K562 (cell line): Measurements from ENCODE around the gene UIMC1. TPM values are rescaled to one million over a fixed set of nuclear protein-coding genes. Genes with fewer than 3 reads are reported as not detected.

ENCODE experiments used
- FOXK2 ChIP-seq, 2 experiments: fragments of 450-650 bp; IDR thresholded peaks in 1 of 2; conservative IDR thresholded peaks in 1 of 2; 2 replicates each; pipeline ENCODE4 v1.6.1; 2016; ENCODE audit warnings: low read depth in 2 of 2, mild to moderate bottlenecking in 1 of 2
- HDAC3 ChIP-seq: fragments of 450-650 bp; IDR thresholded peaks from 2 replicates; pipeline ENCODE4 v1.6.1; 2018; ENCODE audit warnings: borderline replicate concordance, mild to moderate bottlenecking, moderate library complexity; ENCODE audit not compliant: partially characterized antibody
- PHF8 ChIP-seq: fragments of 200-600 bp; sonication (generic); IDR thresholded peaks from 2 replicates; pipeline ENCODE4 v1.6.1; 2012; ENCODE audit warnings: mixed run types, mild to moderate bottlenecking, inconsistent platforms, low read length, moderate library complexity, borderline replicate concordance
- RBM25 ChIP-seq: fragments of 200-400 bp; formaldehyde crosslinking; IDR thresholded peaks from 2 replicates; pipeline ENCODE4 v1.6.1; 2018; ENCODE audit warnings: low read length, low read depth, moderate library complexity; ENCODE audit not compliant: severe bottlenecking
- SAP30 ChIP-seq: fragments of 200-600 bp; sonication (generic); IDR thresholded peaks from 2 replicates; pipeline ENCODE4 v1.6.1; 2012; ENCODE audit warnings: borderline replicate concordance, low read depth, mild to moderate bottlenecking, moderate library complexity, low read length, control low read depth, inconsistent platforms; ENCODE audit not compliant: insufficient read depth, poor library complexity, severe bottlenecking
- SNRNP70 ChIP-seq: fragments of 200-400 bp; formaldehyde crosslinking; optimal IDR thresholded peaks from 2 replicates; pipeline ENCODE3; 2017; ENCODE audit warnings: low read depth, low read length
- ZC3H8 ChIP-seq: fragments of 450-650 bp; IDR thresholded peaks from 2 replicates; pipeline ENCODE4 v1.6.1; 2017
- ZNF12 ChIP-seq: sonication (generic); formaldehyde crosslinking; IDR thresholded peaks from 2 replicates; pipeline ENCODE4 v1.4.0; 2020; ENCODE audit warnings: mild to moderate bottlenecking, missing genetic modification reagents
- ZNF589 ChIP-seq: fragments of 200-800 bp; sonication (Bioruptor generic); IDR thresholded peaks from 2 replicates; pipeline ENCODE4 v1.6.1; 2016; ENCODE audit warnings: low read depth, missing genetic modification characterization, missing compliant biosample characterization
- polyA plus RNA-seq, 8 experiments: library from polyadenylated mRNA; depleted of rRNA in 4 of 8; stranded (reverse) in 5 of 8; unstranded in 3 of 8; fragments of >200 nt; fragmentation: Nextera tagmentation in 2 of 8; fragmentation: Illumina TruSeq in 1 of 8; extraction: Ambion mirVana in 2 of 8; extraction: Trizol in 1 of 8; gene quantifications; 2 replicates each; pipeline versions ENCODE4 v1.2.1 to v1.2.3, GENCODE V29; 2011 to 2014; ENCODE audit warnings: inconsistent platforms in 1 of 8, missing spikeins in 1 of 8
- total RNA-seq, 7 experiments: library from RNA; depleted of rRNA in 6 of 7; stranded (reverse); fragments of >200 nt in 6 of 7; fragmentation: Illumina TruSeq in 2 of 7; extraction: Trizol in 2 of 7; gene quantifications; 2 replicates each; pipeline versions ENCODE4 v1.2.1 to v1.2.3, GENCODE V29; 2011 to 2021; ENCODE audit warnings: low replicate concordance in 1 of 7
- TF ChIP-seq, protein P1 (sequence below): sonication (generic); formaldehyde crosslinking; IDR thresholded peaks from 2 replicates; pipeline ENCODE4 v1.4.0; 2020; ENCODE audit warnings: mild to moderate bottlenecking, missing genetic modification reagents
- TF ChIP-seq, protein P2 (sequence below): fragments of 450-650 bp; IDR thresholded peaks from 2 replicates; pipeline ENCODE4 v1.6.1; 2016; ENCODE audit warnings: mild to moderate bottlenecking, moderate library complexity
- TF ChIP-seq, protein P3 (sequence below): fragments of 450-650 bp; formaldehyde crosslinking; IDR thresholded peaks from 2 replicates; pipeline ENCODE4 v1.4.0; 2022; ENCODE audit warnings: missing genetic modification characterization

Gene UIMC1
- total and polyA plus RNA-seq, 9 of the 15 experiments (the other 6 are each of a cell fraction or from before 2014, with no cell fraction given), result 14.9 to 51.7 (median 36.8) TPM

DNA sequence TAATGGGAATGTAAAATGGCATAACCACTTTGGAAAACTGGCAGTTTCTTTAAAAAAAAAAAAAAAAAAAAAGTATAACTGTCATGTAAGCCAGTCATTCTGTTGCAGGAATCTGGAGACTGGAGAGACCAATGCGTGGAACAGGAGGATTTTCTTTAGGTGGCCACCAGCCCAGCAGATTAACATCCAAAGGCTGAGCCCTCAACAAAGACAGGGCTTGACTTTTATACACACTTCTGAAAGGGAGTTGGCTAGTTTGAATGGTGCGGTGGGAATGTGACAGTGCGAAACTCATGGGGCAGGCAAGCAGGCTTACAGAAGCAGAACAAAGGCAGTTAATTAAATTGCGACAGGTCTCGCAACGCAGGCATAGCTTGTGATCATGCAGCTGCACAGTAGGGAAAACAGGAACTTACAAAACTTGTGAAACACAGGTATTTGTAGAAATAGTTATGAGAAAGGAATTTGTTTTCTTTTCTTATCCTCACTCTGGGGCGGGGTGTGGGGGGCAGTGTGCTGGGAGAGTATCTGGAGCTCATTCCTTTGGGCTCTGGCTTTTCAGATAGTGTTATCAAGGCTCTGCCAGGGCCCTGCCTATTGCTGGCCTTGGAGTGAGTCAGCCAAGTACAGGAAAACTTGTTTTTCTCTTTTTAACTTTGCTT, 12.0 kb downstream of the UIMC1 start (continued):
- no peak for TF ChIP-seq ZNF12 (CRISPR knock-in tag)
- TF ChIP-seq, protein P1, sequence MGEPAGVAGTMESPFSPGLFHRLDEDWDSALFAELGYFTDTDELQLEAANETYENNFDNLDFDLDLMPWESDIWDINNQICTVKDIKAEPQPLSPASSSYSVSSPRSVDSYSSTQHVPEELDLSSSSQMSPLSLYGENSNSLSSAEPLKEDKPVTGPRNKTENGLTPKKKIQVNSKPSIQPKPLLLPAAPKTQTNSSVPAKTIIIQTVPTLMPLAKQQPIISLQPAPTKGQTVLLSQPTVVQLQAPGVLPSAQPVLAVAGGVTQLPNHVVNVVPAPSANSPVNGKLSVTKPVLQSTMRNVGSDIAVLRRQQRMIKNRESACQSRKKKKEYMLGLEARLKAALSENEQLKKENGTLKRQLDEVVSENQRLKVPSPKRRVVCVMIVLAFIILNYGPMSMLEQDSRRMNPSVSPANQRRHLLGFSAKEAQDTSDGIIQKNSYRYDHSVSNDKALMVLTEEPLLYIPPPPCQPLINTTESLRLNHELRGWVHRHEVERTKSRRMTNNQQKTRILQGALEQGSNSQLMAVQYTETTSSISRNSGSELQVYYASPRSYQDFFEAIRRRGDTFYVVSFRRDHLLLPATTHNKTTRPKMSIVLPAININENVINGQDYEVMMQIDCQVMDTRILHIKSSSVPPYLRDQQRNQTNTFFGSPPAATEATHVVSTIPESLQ (CRISPR knock-in tag), result no peak
- peak; percentile 93 for TF ChIP-seq HDAC3
- TF ChIP-seq PHF8, result no peak
- no peak for TF ChIP-seq SAP30
- TF ChIP-seq, protein P2, sequence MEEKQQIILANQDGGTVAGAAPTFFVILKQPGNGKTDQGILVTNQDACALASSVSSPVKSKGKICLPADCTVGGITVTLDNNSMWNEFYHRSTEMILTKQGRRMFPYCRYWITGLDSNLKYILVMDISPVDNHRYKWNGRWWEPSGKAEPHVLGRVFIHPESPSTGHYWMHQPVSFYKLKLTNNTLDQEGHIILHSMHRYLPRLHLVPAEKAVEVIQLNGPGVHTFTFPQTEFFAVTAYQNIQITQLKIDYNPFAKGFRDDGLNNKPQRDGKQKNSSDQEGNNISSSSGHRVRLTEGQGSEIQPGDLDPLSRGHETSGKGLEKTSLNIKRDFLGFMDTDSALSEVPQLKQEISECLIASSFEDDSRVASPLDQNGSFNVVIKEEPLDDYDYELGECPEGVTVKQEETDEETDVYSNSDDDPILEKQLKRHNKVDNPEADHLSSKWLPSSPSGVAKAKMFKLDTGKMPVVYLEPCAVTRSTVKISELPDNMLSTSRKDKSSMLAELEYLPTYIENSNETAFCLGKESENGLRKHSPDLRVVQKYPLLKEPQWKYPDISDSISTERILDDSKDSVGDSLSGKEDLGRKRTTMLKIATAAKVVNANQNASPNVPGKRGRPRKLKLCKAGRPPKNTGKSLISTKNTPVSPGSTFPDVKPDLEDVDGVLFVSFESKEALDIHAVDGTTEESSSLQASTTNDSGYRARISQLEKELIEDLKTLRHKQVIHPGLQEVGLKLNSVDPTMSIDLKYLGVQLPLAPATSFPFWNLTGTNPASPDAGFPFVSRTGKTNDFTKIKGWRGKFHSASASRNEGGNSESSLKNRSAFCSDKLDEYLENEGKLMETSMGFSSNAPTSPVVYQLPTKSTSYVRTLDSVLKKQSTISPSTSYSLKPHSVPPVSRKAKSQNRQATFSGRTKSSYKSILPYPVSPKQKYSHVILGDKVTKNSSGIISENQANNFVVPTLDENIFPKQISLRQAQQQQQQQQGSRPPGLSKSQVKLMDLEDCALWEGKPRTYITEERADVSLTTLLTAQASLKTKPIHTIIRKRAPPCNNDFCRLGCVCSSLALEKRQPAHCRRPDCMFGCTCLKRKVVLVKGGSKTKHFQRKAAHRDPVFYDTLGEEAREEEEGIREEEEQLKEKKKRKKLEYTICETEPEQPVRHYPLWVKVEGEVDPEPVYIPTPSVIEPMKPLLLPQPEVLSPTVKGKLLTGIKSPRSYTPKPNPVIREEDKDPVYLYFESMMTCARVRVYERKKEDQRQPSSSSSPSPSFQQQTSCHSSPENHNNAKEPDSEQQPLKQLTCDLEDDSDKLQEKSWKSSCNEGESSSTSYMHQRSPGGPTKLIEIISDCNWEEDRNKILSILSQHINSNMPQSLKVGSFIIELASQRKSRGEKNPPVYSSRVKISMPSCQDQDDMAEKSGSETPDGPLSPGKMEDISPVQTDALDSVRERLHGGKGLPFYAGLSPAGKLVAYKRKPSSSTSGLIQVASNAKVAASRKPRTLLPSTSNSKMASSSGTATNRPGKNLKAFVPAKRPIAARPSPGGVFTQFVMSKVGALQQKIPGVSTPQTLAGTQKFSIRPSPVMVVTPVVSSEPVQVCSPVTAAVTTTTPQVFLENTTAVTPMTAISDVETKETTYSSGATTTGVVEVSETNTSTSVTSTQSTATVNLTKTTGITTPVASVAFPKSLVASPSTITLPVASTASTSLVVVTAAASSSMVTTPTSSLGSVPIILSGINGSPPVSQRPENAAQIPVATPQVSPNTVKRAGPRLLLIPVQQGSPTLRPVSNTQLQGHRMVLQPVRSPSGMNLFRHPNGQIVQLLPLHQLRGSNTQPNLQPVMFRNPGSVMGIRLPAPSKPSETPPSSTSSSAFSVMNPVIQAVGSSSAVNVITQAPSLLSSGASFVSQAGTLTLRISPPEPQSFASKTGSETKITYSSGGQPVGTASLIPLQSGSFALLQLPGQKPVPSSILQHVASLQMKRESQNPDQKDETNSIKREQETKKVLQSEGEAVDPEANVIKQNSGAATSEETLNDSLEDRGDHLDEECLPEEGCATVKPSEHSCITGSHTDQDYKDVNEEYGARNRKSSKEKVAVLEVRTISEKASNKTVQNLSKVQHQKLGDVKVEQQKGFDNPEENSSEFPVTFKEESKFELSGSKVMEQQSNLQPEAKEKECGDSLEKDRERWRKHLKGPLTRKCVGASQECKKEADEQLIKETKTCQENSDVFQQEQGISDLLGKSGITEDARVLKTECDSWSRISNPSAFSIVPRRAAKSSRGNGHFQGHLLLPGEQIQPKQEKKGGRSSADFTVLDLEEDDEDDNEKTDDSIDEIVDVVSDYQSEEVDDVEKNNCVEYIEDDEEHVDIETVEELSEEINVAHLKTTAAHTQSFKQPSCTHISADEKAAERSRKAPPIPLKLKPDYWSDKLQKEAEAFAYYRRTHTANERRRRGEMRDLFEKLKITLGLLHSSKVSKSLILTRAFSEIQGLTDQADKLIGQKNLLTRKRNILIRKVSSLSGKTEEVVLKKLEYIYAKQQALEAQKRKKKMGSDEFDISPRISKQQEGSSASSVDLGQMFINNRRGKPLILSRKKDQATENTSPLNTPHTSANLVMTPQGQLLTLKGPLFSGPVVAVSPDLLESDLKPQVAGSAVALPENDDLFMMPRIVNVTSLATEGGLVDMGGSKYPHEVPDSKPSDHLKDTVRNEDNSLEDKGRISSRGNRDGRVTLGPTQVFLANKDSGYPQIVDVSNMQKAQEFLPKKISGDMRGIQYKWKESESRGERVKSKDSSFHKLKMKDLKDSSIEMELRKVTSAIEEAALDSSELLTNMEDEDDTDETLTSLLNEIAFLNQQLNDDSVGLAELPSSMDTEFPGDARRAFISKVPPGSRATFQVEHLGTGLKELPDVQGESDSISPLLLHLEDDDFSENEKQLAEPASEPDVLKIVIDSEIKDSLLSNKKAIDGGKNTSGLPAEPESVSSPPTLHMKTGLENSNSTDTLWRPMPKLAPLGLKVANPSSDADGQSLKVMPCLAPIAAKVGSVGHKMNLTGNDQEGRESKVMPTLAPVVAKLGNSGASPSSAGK, result peak; percentile 31; the same call in 1 of the 2 replicates
- TF ChIP-seq FOXK2 (conservative IDR thresholded peaks at IDR 0.05 in 1 of 2, IDR thresholded peaks at IDR 0.05 in 1 of 2; ENCODE audit: low read depth in 2 of 2), result peak; percentile 82 to 88
- TF ChIP-seq ZC3H8, result no peak
- TF ChIP-seq SNRNP70, result no peak
- TF ChIP-seq RBM25, result peak; percentile 38
- TF ChIP-seq, protein P3, sequence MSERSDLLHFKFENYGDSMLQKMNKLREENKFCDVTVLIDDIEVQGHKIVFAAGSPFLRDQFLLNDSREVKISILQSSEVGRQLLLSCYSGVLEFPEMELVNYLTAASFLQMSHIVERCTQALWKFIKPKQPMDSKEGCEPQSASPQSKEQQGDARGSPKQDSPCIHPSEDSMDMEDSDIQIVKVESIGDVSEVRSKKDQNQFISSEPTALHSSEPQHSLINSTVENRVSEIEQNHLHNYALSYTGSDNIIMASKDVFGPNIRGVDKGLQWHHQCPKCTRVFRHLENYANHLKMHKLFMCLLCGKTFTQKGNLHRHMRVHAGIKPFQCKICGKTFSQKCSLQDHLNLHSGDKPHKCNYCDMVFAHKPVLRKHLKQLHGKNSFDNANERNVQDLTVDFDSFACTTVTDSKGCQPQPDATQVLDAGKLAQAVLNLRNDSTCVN (CRISPR knock-in tag), result peak; percentile 66; the same call in 1 of the 2 replicates
- TF ChIP-seq ZNF589, result peak; percentile 93
